NCI-H446 treated with DMSO at 0.1 percent for 48 hours (cell line): Measurements from ENCODE around the gene DICER1.

Source experiments
- DNase-seq: peaks from one replicate; lab custom pipeline; 2025; lab: John Stamatoyannopoulos, UW

Gene DICER1

GRCh38 chr14:95077345-95077744 lies 80.0 kb downstream of the DICER1 start:
- DNase-seq: no peak

GRCh38 chr14:95075789-95076188 lies 81.5 kb downstream of the DICER1 start:
- DNase-seq: no peak

- no peak for DNase-seq
Observed at GRCh38 chr14:95073947-95074346, 83.4 kb downstream of the DICER1 start.

GRCh38 chr14:95072310-95072905 lies 84.9 kb downstream of the DICER1 start:
- DNase-seq: no peak

GRCh38 chr14:95071649-95072280 lies 85.6 kb downstream of the DICER1 start:
- no peak for DNase-seq

- no peak for DNase-seq
Observed at GRCh38 chr14:95070748-95071435, 86.4 kb downstream of the DICER1 start.

- DNase-seq: no peak
Observed at GRCh38 chr14:95069547-95069946, 87.8 kb downstream of the DICER1 start.

GRCh38 chr14:95069018-95069417 lies 88.3 kb downstream of the DICER1 start:
- DNase-seq: no peak

GRCh38 chr14:95068521-95068920 lies 88.8 kb downstream of the DICER1 start:
- no peak for DNase-seq

GRCh38 chr14:95068080-95068479 lies 89.2 kb downstream of the DICER1 start:
- no peak for DNase-seq

- DNase-seq: no peak
Observed at GRCh38 chr14:95067526-95067925, 89.8 kb downstream of the DICER1 start.

GRCh38 chr14:95066427-95066986 lies 90.8 kb downstream of the DICER1 start:
- DNase-seq: no peak

- no peak for DNase-seq
Observed at GRCh38 chr14:95065411-95065810, 91.9 kb downstream of the DICER1 start.

- DNase-seq: no peak
Observed at GRCh38 chr14:95064734-95065133, 92.6 kb downstream of the DICER1 start.

- no peak for DNase-seq
Observed at GRCh38 chr14:95064256-95064655, 93.1 kb downstream of the DICER1 start.

- no peak for DNase-seq
Observed at GRCh38 chr14:95063391-95063790, 93.9 kb downstream of the DICER1 start.

- DNase-seq: no peak
Observed at GRCh38 chr14:95062946-95063345, 94.4 kb downstream of the DICER1 start.

GRCh38 chr14:95062220-95062619 lies 95.1 kb downstream of the DICER1 start:
- DNase-seq: no peak

GRCh38 chr14:95061317-95062093 lies 95.8 kb downstream of the DICER1 start:
- DNase-seq: no peak

- DNase-seq: no peak
Observed at GRCh38 chr14:95059126-95059525, 98.2 kb downstream of the DICER1 start.

- DNase-seq: no peak
Observed at GRCh38 chr14:95058491-95058890, 98.8 kb downstream of the DICER1 start.

GRCh38 chr14:95057851-95058250 lies 99.5 kb downstream of the DICER1 start:
- no peak for DNase-seq
